SH-SY5Y (cell line): Measurements from ENCODE around the gene RNF26.

ENCODE experiments used
- GATA2 ChIP-seq: IDR thresholded peaks from 2 replicates; pipeline ENCODE4 v1.6.1; 2011; ENCODE audit warnings: mild to moderate bottlenecking, low read depth, low read length
- GATA3 ChIP-seq: IDR thresholded peaks from 2 replicates; pipeline ENCODE4 v1.6.1; 2011; ENCODE audit warnings: low read depth, mild to moderate bottlenecking, low read length, moderate library complexity

RNF26 gene

DNA sequence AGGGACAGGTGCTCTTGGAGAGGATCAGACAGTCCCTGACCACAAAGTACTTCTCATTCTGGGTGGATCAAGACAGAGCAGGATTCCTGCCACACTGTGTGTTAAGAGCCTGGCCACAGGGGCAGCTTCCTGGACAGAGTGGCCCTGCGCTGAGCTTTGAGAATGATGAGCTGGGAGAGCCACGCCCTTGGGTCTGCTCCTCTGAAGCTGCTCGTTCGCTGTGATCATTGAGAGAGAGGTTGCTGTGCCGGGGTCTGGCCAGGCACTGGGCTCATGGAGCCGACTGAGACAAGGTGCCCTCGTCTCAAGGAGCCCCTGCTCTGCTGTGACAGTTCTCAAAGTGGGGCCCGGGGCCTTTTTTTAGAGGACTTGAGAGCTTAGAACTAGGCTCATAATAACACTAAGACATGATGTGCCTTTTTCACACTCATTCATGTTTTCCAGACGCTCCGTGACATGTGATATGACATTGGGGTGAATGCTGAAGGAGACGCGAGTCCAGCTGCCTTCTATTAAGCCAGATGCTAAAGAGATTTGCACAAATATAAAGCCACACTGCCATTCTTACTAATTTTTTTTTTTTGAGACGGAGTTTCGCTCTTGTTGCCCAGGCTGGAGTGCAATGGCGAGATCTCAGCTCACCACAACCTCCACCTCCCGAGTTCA is 13.7 kb downstream of the RNF26 start:
- TF ChIP-seq GATA2 (no peak), GATA3 (no peak)

DNA sequence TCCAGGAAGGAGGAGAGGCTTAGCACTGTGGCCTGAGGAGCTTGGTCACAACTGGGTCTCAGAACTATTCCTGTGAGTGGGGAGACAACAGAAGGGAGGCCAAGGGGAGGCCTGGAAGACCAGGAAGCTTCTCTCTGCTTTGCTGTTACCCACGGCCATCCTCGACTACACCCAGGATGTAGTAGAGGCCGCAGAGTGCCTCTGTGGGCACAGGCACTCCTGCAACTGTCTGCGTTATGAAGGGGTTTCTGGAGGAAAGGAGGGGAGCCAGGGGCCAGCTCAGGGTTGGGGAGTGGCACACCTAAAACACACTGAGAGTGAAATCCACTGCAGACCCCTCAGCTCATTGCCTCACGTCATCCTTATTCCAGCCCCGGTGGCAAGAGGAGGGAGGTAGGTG is 16.0 kb downstream of the RNF26 start:
- TF ChIP-seq GATA3: no peak
- TF ChIP-seq GATA2: no peak

DNA sequence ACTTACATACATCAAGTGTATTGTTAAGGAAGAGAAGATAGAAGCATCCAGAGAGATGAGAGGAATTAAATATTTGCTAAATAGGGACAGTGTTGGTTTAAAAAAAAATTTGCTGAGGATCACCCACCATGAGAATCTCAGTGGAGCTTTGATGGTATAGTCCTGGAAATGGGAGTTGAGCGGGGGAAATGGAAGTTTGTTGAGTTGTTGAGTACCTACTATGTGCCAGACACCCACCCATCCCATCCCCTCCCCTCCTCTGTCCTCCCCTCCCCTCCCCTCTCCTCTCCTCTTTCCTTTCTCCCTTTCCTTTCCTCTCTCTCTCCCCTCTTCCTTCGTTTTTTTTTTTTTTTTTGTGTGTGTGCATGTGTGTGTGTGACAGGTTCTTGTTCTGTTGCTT is 16.9 kb downstream of the RNF26 start:
- no peak for TF ChIP-seq GATA2
- TF ChIP-seq GATA3: no peak

DNA sequence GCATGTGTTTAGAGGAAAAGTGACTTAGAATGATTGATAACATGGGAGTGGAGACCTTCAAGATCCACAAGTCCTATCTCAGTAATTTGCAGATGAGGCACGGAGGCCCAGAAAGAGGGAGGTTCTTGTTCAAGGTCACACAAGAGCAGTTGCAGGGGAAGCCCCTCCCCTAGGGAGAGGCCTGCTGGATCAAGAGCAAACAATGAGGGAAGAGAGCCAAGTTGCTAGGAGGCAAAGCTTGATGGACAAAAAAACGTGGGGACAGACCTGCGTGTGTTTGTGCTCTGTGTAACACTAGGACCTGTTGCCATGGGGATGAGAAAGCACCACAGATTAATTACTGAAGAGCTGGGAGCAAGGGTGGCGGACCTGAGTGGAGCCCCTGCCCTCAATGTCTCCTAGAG is 18.5 kb downstream of the RNF26 start:
- TF ChIP-seq GATA3 (no peak), GATA2 (no peak)

DNA sequence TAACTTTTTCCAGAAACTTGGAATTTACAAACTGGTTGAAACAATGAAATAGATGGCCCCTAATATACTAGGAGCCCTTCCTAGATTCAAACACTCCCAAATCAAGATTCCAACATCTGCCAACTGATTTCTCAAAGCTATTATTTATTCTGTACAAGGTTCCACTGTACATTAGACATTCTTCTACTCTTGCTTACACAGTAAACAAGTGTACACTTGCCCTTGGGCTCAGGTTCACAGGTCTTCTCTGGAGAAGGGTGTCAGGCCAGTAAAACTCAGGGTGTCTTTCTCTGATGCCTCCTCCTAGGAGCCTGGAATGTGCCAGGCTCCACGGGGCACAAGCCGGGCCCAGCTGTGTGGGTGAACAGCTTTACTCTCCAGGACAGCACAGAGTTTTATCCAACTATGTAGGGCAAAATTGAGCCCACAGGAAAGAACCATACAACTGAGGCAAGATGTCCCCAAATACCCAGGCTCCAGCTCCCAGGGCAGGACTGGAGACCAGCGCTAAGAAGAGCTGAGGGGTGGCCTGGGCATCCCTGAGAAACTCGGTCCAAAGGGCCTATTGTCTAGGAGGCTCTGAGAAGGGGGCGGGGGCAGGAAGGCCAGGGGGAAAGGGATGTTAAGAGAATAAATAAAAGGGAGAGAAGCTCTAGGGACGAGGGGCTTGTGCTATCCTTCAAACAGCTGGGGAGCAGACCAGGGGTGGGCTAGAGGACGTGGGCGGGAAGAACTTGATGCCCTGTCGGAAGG is 20.9 kb downstream of the RNF26 start:
- TF ChIP-seq GATA2 (no peak), GATA3 (no peak)

DNA sequence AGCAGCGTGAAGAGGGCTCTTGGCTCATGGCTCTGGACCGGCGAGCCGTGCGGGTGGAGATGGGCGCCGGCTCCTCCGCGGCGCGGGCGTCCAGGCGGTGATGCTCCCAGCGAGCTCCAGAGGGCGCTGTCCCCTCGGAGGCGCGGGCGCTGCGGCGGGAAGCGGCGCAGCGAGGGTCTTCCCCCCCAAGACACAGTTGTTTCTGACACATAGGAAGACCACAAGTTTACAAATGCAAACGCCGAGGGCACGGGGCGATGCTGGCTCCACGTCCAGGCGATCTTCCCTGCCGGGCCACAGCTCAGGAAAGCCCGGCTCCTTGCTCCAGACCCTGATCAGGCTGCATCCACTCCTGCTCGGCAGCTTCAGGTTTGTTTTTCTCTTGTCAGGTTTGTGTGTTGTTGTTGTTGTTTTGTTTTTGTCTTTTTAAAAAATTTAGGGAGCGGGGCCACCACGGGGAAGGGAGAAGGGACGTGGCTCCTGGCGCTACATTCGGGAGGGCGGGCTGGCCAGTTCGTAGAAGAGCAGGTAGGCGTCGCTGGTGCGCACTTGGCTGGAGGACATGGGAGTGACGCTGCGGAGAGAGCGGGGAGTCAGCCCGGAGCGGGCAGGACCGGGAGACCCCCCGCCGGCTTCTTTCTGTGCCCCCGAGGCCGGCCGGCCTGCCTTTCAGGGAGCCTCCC is 22.2 kb downstream of the RNF26 start:
- TF ChIP-seq GATA2: no peak
- TF ChIP-seq GATA3: no peak

DNA sequence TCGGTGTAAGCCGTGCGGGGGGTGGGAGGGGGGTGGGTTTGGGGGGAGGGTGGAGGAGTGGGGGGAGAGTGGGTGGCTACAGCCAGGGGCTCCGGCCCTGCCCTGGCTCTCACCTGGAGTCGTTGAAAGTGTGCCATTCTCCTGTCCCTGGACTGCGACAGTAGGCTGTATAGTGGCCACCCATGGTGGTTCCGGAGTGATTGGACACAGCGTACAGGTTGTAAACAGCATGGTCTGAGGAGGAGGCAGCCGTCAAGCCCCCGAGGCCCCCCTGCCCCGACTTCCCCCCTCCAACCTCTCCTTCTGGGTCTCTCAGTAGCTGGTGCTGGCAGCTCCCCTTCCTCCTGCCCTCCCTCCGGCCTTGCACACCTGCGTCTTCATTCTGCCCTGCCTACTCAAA is 22.7 kb downstream of the RNF26 start:
- TF ChIP-seq GATA3 (no peak), GATA2 (no peak)

DNA sequence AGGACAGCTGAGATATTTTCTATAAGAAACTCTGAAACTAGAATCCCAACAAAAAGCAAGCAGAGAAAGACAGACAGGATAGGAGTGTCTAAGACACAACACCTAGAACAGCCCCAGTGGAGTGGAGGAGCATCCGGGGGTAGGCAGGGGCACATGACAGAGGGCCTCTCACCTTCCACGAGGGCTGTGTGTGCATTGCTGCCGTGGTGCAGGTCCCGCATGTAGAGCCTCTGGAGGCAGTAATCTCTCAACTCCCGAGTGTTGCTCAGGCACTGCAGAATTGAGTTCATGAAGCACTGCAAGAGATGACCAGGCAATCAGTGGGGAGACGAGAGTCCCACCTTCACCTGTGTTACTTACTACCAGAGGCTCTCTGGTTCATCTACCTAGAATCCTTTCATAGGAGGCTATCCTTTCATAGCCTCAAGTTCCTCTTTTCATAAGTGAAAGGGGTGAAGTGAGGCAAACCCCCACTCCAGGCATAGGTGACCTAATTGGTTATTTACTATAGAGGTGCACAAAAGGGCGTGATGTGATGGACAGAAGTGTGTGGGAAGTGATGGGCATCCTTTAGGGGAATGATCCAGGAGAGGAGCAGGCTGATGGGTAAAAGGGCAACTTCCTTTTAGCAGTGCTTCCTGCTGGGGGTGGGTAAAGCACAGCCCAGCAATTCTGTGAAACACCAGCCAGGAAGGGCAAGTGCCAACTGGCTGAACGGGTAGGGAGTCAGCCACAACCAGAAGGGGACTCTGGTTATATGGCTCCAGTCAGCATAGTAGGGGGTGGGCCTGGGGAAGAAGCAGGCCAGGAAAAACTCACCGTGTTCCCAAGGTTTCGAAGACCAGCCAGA is 25.3 kb downstream of the RNF26 start:
- TF ChIP-seq GATA2: no peak

DNA sequence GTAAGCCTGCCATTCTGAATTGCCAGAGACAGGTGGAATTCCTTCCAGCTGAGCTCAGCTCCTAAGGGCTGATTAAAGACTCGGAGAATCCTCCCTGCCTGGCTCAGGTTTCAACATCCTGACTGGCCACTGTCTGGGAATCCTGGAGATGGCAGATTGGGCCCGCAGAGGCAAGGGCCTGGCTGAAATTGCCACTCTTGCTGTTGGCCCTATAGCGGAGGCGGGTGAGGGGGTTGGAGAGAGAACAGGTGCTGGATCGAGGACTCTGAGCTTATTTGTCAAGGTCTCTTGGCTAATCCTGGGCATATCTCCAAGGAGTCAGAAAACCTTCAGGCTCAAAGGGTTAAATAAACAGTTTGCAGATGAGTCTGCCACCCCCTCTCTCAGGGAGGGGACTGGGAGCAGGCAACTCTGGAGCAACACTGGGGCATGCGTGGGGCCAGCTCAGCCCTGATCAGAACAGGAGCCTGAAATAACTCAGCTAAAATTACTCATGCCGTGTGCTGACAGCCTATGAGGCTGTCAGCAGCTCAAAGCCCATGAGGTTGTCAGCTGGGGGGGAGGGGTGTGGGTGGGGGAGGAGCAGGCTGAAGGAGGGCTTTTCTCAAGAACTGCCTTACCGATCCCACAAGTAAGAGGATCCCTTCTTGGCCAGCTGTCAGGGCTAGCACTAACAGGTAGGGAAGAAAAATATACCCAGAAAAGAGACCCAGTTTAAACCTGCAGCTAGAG is 26.9 kb downstream of the RNF26 start:
- TF ChIP-seq GATA2: no peak
- TF ChIP-seq GATA3: no peak

DNA sequence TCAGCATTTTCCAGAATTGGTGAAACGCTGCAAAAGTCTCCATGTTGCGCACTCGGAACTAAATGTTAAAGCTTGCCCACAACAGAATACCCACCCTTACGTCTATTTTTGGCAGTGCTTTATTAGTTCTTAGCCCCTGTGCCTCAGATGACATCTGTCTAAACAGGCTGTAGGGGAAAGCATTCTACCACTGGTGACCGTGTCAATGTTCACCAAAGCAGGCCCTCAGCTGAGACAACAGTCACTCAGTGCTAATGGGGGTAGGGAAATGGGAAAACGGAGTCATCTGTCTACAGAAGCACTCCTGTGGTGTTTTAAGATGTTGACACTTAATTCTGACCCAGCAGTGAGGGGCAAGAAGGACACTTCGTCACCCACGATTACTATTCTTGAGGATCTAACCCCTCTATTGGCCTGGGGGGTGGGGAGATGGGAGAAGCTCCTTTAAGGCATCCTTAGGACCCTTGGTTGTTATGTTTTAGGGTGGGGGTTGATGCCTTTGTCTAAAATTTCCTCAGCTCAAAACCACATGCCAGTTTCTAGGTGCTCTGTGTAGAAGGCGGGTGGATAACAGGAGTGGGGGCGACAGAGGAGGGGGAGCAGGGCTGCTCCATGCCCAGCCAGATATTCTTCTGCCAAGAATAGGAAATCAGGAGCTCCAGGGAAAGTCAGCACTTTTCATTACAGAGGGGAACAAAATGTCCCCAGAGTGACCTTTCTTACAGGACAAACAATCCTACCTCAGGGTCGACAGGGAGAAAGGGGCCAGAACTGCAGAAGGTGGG is 27.8 kb downstream of the RNF26 start:
- no peak for TF ChIP-seq GATA3
- TF ChIP-seq GATA2: no peak

DNA sequence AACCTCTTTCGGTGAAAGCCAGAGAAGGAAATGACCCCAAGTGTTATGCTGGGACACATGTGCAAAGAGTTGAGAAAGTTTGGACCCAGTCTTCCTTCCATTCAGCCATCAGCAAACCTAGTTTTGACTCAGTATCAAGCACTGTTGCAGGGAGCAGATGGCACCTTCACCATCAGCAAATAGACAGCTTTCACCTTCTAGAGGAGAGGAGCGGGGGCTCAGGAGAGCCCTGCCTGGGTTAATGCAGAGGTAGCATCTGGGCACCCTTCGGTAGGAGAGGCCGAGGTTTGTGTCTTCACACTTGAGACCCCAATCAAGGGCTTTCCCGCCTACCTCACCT is 28.4 kb downstream of the RNF26 start:
- no peak for TF ChIP-seq GATA3
- no peak for TF ChIP-seq GATA2

DNA sequence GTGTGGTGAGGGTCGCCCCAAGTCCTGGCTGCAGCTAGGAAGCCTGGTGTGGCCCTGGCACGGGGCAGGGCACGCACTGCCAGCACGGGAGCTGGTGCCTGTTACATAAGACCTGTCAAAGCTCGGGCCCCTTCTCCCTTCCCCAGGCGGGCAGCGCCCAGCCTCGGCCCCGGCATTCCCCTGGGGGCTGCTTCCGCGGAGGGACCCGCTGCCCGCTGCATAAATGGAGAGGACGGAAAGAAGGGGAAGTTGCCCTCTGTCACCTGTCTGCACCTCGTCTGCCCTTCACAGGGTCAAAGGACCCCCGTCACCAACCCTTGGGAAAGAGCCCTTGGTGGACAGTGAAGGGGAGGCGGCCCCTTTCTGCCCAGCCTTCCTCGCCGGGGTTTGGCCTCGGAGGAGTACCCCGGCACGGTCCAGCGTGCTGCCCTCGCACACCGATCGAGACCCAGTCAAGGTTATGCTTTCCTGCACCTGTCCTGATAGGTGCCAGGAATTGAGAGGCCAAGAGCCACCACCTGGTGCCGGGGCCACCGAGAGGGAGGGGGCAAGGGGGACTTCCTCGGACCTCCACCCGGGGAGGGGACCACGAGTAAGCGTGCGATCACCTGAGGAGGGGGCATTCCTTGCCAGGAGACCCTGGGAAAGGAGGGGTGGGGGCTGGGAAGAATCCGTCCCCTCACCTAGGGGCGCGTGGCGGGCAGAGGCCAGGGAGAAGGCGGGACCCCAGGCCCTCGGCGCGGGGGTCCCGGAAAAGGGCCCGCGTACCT is 28.9 kb downstream of the RNF26 start:
- no peak for TF ChIP-seq GATA3
- TF ChIP-seq GATA2: no peak
